IPS-11a (cell line): ENCODE results near the gene RASSF6.
"Not testable (repeated sequence)": the region's sequence is repeated elsewhere in the genome, so short reads cannot be mapped to it uniquely, and the experiment has no call there.

Experiments
- H3K4me3 ChIP-seq: one replicate; pipeline ENCODE4 v1.5.1; 2013; ENCODE audit warnings: low read depth, low read length, control low read depth

RASSF6 gene

GRCh38 chr4:73612032-73612431 is 8.2 kb downstream of the RASSF6 start:
- no peak overlapping the region for H3K4me3 ChIP-seq

- H3K4me3 ChIP-seq: no peak overlapping the region
These were observed 10.5 kb downstream of the RASSF6 start for GRCh38 chr4:73609706-73610105.

GRCh38 chr4:73608689-73609594 is 11.3 kb downstream of the RASSF6 start:
- no peak overlapping the region for H3K4me3 ChIP-seq

- H3K4me3 ChIP-seq: no peak overlapping the region
These were observed 12.7 kb downstream of the RASSF6 start for GRCh38 chr4:73607375-73608033.

GRCh38 chr4:73606465-73606974 is 13.7 kb downstream of the RASSF6 start:
- H3K4me3 ChIP-seq: no peak overlapping the region

- H3K4me3 ChIP-seq: no peak overlapping the region
These were observed 16.2 kb downstream of the RASSF6 start for GRCh38 chr4:73603854-73604584.

GRCh38 chr4:73603271-73603710 is 16.9 kb downstream of the RASSF6 start:
- no peak overlapping the region for H3K4me3 ChIP-seq

GRCh38 chr4:73600954-73601353 is 19.3 kb downstream of the RASSF6 start:
- H3K4me3 ChIP-seq: no peak overlapping the region

GRCh38 chr4:73599182-73599581 is 21.1 kb downstream of the RASSF6 start:
- H3K4me3 ChIP-seq: no peak overlapping the region

GRCh38 chr4:73597594-73597993 is 22.6 kb downstream of the RASSF6 start:
- no peak overlapping the region for H3K4me3 ChIP-seq

GRCh38 chr4:73597183-73597582 is 23.1 kb downstream of the RASSF6 start:
- not testable (repeated sequence) for H3K4me3 ChIP-seq

- no peak overlapping the region for H3K4me3 ChIP-seq
These were observed 24.2 kb downstream of the RASSF6 start for GRCh38 chr4:73596001-73596400.

- H3K4me3 ChIP-seq: no peak overlapping the region
These were observed 26.5 kb downstream of the RASSF6 start for GRCh38 chr4:73593631-73594241.

- H3K4me3 ChIP-seq: no peak overlapping the region
These were observed 30.1 kb downstream of the RASSF6 start for GRCh38 chr4:73589887-73590801.

- H3K4me3 ChIP-seq: no peak overlapping the region
These were observed 30.9 kb downstream of the RASSF6 start for GRCh38 chr4:73589261-73589847.

- no peak overlapping the region for H3K4me3 ChIP-seq
These were observed 31.6 kb downstream of the RASSF6 start for GRCh38 chr4:73588613-73589012.

GRCh38 chr4:73586666-73587065 is 33.6 kb downstream of the RASSF6 start:
- no peak overlapping the region for H3K4me3 ChIP-seq

GRCh38 chr4:73586040-73586439 is 34.2 kb downstream of the RASSF6 start:
- no peak overlapping the region for H3K4me3 ChIP-seq

- H3K4me3 ChIP-seq: no peak overlapping the region
These were observed 34.9 kb downstream of the RASSF6 start for GRCh38 chr4:73585345-73585744.
